Measurements from ENCODE around the gene CYYR1.

- TF ChIP-seq, protein P1, sequence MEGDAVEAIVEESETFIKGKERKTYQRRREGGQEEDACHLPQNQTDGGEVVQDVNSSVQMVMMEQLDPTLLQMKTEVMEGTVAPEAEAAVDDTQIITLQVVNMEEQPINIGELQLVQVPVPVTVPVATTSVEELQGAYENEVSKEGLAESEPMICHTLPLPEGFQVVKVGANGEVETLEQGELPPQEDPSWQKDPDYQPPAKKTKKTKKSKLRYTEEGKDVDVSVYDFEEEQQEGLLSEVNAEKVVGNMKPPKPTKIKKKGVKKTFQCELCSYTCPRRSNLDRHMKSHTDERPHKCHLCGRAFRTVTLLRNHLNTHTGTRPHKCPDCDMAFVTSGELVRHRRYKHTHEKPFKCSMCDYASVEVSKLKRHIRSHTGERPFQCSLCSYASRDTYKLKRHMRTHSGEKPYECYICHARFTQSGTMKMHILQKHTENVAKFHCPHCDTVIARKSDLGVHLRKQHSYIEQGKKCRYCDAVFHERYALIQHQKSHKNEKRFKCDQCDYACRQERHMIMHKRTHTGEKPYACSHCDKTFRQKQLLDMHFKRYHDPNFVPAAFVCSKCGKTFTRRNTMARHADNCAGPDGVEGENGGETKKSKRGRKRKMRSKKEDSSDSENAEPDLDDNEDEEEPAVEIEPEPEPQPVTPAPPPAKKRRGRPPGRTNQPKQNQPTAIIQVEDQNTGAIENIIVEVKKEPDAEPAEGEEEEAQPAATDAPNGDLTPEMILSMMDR (IDR thresholded peaks at IDR 0.05), result no peak
- no peak for TF ChIP-seq POLR2AphosphoS5 (IDR thresholded peaks at IDR 0.05)
Measured at GRCh38 chr21:26425576-26425975, 147.5 kb downstream of the CYYR1 start.
